Putamen (tissue), 1 donor: ENCODE measurements around the gene GDPD3.
"Not testable (repeated sequence)": the region's sequence is repeated elsewhere in the genome, so short reads cannot be mapped to it uniquely, and the experiment has no call there.

Experiments used
- DNase-seq: peaks from one replicate; pipeline ENCODE4 v3.0.0-alpha.2; 2016; ENCODE audit warnings: low spot score

GDPD3 gene

DNA sequence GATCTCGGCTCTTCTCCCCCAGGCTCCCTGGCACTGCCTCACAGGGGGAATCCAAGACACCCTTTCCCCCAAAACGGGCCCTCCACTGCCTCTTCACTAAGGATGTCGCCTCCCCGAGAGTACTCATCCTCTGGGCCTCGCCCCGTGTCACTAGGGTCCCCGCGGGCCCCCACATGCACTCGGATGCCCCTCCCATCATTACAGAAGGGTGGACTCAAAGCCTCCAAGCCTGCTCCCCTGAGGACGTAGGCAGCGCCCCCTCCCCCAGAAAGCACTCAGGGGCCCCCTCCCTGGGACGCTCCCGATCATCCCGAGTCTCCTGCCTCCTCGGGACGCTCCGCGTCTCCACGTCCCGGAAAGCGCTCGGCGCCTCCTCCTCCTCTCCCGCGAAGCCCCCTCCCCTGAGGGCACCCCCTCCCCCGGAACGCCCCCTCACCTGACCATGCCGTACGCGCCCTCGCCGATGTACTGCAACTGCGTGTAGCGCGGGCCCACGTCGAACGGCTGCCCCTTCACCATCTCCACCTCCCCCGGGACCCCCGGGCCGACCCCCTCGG lies 9.3 kb upstream of the GDPD3 start:
- DNase-seq, result no peak

DNA sequence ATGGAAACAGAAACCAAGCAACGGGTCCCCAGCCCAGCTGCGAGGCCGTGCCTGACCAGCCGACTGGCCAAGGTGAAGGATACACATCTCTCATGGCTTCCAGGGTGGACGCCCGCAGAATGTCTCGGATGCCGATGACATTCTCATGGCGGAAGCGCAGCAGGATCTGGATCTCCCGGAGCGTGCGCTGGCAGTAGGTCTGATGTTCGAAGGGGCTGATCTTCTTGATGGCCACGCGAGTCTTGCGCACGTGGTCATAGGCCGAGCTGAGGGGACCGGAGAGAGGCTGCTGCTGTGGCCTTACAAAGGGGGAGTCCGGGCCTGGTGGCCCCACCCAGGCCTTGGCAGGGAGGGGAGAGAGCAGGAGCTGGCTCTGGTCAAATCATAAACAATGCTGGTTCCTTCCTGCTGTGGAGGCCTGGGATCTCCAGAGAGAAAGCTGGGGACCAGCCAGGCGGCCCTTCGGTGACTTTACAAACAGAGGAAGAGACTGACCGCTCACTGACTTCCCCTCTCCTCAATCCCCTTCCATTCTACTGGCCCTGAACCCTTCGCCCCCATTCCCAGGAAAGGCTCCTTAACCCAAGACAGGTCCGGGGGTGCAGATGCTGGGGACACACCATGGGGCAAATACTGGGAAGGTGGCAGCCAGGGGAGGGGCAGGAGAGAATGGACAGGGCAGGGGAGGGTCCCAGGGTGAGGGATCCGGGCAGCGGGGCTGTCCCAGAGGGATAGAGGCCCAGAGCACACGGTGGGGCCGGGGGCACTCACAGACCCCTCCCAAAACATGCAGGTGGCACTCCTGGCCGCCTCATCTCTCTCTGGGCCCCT lies 8.6 kb upstream of the GDPD3 start:
- DNase-seq, result no peak

DNA sequence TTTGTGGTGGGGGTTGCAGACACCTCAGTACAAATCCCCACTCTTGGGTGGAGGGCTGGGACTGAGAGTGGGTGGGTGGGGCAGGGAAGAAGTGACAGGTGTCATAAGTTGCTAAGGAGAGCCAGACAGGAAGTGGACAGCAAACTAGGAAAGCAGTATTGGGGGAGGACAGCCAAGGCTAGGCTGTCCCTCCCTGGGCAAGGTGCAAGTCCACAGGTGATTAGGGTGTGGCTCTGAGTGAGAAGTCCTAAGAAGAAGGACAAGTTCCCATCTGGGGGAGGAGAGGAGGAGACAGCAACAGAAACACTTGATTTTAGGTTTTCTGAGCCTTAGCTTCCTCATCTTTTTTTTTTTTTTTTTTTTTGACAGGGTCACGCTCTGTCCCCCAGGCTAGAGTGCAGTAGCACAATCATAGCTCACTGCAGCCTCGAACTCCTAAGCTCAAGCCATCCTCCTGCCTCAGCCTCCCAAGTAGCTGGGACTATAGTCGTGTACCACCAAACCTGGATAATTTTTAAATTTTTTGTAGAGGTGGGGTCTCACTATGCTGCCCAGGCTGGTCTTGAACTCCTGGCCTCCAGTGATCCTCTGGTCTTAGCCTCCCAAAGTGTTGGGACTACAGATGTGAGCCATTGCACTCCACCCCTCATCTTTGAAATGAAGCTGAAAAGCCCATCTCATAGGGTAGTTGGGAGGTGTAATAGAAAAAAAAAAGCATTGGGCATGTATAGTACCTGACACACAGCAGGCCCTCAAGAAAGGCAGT lies 7.2 kb upstream of the GDPD3 start:
- no peak for DNase-seq

DNA sequence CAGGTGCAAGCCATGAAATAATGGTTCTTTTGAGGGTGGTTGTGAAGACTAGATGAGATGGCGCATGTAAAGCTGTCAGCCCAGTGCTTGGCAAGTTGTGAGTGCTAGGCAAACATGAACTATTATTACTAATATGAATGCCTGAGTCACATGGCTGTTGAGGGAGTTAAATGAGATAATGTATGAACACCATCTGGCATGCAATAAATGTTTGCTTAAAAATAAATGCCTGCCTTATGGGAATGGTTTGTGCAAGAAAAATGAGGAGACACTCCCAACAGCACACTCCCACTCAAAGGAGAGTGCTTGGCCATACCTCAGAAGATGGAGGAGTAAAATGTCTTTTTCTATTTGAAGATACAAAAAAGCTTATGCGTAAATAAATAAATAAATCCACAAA lies 6.1 kb upstream of the GDPD3 start:
- no peak for DNase-seq

DNA sequence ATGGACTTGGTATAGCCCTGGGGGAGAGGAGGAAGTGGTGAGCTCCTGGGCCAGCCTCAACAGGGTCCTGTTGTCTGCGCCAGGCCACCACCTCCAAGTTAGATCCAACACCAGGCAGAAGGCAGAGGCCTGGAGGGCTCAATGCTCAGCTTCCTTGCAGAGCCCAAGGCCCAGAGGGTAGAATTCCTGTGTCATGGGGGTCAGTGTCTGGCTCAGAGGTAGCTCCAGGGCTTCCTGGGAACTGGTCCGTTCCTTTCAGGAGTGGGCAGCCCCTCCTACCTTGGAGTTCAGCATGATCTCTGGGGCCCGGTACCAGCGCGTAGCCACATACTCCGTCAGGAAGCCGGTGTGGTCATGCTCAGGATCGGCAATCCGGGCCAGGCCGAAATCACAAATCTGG lies 4.4 kb upstream of the GDPD3 start:
- DNase-seq, result no peak

DNA sequence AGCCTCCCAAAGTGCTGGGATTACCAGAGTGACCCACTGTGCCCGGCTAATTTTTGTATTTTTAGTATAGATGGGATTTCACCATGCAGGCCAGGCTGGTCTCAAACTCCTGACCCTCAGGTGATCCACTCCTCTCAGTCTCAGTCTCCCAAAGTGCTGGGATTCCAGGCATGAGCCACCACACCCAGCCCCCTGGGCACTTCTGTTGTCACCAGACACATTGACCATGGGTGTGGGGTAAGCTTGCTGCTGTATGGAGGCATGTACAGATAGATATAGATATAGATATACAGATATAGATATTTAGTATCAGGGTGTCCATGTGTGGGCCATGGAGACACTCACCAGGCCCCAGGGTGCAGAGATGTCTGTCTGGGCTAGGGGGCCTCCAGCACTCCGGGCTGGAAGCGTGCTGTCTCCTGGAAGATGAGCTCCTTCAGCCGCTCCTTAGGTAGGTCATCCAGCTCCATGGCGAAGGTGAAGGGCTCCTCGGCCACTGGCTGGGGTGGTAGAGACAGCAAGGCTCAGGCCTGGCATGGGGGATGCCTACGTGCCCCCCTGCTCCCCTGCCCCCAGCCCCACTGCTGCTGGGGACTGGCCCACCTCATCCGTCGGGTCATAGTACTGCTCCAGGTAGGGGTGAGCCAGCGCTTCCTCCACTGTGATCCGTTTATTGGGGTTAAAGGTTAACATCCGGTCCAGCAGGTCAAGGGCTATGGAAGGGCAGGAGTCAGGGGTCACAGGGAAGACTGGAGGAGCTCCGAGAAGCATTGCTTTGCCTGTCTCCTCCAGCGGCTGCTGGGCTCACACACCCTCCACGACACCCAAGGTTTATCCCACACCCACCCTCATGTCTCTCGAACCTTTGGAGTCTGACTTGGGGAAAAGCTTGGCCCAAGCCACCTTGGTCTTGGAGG lies 3.2 kb upstream of the GDPD3 start:
- DNase-seq, result no peak

DNA sequence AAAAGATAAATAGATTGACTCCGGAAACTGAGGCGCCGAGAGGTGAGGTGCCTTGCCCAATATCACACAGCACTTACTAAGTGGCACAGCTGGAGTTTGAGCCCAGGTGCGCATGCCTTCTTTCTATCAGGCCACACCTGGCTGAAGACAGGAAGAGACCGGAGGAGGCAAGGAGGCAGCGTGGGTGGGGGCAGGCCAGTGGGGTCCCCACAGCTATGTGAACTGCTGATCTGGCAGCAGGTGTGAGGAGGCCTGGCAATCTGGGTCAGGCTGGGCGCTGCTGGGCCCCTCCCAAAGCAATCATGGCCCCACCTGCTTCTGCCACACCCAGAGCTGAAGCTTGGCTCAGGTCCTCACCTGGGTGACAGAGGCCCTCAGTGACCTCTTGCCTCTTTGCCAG lies 1.9 kb upstream of the GDPD3 start:
- no peak for DNase-seq

DNA sequence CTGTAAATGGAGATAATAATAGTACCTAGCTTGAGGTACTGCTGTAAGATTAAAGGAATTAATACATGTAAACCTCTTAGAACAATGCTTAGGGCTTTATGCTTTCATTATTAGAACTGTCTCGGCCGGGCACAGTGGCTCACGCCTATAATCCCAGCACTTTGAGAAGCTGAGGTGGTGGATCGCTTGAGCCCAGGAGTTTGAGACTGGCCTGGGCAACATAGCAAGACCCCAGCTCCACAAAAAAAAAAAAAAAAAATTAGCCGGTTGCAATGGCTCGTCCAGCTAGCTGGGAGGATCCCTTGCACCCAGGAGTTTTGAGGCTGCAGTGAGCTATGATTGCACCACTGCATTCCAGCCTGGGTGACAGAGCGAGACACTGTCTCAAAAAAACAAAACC lies 1.5 kb upstream of the GDPD3 start:
- DNase-seq, result not testable (repeated sequence)

DNA sequence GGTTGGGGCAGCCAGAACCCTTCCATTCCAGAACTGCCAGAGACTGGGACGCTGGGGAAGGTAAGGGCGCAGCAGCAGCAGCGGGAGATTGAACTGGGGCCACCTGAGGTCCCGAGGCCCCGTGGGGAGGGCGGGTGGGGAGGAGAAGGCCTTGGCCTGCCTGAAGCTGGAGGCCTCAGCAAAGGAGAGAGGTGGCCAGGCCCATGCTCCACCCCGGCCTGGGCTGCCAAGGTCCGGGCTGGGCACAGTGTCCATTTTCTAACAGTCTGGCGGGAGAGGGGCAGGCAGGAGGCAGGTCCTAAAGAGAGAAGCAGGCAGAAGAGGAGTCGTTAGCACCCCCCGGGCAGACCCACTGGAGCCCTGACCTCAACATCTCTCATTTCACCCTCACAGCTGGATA lies 1.1 kb upstream of the GDPD3 start:
- no peak for DNase-seq

DNA sequence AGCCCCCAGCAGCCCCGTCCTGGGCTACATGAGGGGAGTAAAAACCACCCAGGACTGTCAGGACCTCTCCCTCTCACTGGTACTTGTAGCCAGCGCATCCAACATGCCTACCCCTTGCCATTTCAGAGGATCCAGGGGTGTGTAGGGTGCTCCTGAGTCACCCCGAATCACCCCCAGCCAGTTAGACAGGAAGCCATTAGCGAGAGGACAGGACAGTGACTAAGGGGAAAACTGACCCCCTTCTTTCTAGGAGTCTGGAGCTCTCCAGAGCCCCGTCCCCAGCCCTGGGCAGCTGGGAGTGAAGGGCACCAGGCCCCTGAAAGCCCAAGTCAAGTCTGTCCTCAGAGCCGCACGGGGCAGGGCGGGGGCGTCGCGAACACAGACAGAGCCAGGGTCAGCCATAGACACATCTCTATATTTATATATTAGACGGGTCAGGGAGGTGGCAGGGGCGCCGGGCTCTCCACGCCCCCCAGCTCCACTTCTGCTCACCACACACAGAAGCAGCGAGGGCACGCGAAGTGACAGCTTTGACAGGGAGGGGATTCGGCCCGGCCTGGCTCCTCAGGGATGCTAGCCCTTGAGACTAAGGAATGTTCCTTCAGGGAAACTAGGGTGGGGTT lies 485 bp upstream of the GDPD3 start:
- no peak for DNase-seq

DNA sequence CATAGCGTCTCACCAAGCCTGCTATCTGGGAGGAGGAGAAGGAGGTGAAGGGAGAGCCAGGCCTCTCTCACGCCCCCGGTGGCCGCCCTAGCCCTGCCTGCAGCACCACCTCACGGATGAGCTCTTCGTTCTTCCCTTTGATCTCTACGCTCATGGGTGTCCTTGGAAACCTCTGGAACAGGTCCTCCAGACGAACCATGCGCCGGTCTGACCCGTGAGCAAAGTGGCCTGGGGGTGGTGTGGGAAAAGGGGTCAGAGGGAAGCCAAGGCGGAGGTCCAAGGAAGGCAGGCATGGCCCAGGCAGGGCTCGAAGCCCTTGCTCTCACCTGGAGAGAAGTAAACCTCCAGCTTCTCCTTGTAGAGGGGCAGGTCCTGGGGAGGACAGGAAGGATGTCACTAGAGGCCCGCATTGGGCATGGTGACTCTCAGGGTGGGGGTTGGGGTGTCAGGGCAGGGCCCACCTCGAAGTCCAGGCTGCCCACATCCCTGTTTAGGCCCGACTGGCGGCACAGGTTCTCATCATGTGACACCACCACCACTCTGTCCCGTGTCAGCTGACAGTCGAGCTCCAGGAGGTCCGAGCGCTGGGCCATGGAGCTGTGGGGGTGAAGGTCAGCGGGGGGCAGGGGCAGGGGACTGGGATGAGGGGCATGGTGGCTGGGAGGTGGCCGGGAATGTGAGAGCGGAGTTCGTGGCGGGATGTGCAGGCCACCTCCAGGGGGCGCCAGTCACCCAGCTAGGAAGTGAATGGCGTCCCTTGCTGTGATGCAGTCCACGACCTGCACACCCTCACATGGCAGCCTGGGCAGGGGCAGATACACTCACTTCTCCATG lies 923 bp downstream of the GDPD3 start:
- DNase-seq, result no peak

DNA sequence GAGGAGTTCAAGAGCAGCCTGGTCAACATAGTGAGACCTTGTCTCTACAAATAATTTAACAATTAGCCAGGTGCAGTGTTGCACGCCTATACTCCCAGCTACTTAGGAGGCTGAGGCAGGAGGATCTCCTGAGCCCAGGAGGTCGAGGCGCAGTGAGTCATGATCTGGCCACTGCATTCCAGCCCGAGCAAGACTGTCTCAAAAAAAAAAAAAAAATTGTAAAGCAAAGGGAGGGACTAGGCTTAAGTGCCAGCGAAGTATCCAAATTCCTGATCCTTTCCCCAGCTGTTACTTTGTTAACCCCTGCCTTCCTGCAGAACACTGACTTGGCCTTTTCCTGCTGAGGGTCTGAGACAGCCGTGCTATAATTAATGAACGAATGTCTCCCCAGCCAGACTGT lies 2.7 kb downstream of the GDPD3 start:
- DNase-seq, result no peak

DNA sequence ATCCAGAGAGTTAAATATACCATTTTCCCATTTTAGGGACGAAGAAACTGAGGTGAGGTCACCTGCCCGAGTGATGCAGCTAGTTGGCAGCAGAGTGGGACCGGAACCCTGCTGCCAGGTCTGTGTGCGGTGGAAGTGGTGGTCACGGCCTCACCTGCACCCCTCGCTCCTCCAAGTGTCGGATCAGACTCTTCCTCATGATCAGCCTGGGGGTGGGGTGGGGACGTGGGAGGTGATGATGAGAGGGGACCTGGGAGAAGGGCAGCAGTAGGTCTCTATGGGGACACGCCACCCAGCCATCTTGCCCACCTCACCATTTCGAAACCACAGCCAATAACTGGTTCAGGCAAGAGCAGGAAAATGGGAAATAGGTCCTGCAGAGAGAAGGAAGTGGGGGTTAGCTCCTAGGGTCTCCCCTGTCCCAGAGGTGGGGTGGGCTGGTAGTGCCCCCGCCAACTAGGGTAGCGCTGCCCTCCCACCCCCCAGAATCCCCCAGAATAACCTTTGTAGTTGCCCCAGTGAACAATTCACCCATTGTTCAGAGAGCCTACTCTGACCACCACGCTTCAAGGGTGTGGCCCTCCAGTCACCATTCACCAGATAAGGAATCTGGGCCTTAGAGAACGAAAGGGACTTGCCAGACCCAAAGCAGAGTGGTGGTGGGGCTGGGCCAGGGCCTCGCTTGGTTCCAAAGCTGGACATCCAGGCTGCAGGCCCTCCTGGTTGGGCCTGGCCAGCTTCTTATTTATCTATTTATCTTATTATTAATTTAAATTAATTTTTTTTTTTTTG lies 5.1 kb downstream of the GDPD3 start:
- DNase-seq, result no peak

DNA sequence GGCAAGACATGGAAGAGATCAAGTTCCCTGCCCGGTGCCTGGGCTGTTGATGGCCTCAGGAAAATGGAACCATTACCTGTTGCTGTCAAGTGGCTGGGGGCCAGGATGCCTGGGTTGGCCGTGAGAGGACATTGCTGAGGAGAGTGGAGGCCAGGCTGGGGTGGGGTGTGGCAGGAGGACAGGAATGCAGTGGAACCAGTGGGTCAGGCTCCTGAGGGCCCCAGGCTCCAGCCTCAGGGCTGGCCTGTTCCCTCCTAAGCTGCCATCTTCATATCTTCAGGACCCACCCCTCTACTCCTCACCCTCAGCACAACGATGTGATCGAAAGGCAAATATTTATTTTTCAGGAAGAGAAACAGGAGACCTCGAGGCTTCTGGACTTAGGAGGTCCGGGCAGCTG lies 8.8 kb downstream of the GDPD3 start:
- no peak for DNase-seq

DNA sequence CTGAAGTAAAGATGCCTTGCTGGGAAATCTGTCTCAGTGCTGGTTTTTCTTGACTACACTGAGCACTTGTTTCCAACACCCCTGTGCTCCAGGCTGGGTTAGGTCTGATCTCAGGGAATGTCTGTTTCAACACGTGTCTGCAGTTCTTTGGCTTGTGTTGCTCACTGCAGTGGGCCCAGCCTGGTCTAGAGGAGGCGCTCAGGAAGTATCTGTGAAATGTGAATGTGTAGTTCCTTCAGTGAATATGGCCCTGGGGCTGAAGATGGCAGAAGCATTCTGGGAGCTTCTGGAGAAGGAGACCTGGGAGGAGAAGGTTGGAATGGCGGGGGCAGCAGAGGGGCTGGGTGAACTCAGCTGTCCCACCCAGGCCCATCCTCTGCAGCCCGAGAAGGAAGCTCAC lies 9.2 kb downstream of the GDPD3 start:
- DNase-seq, result no peak

DNA sequence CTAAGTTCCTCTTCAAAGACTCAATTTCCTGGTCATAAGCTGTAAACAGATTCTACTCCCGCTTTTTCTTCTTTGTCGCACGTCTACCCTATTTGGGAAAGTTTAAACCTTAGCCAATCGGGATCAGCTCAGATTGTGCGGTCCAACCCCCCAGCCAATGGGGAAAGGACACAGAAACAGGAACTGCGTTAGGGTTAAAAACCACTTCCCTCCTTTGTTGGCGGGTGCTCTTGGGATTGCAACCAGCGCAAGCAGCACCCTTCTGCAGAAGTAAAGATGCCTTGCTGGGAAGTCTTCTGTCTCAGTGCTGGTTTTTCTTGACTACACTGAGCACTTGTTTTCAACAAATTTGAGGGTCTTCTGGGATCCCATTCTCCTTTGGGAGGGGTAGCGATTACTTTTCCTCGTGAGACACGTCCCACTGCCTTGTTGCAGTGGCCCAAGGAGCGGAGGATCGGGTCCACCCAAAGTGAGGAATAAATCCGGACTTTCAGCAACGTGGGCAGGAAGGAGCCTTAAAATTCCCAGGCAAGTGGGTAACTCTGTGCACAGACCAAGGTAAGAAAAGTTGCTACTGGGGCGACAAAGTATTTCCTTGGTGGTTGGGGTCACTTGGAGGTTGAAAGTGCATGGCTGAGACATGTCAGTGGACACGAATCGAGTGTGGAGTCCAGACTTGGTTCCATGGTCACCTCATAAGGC lies 16.3 kb downstream of the GDPD3 start:
- no peak for DNase-seq

DNA sequence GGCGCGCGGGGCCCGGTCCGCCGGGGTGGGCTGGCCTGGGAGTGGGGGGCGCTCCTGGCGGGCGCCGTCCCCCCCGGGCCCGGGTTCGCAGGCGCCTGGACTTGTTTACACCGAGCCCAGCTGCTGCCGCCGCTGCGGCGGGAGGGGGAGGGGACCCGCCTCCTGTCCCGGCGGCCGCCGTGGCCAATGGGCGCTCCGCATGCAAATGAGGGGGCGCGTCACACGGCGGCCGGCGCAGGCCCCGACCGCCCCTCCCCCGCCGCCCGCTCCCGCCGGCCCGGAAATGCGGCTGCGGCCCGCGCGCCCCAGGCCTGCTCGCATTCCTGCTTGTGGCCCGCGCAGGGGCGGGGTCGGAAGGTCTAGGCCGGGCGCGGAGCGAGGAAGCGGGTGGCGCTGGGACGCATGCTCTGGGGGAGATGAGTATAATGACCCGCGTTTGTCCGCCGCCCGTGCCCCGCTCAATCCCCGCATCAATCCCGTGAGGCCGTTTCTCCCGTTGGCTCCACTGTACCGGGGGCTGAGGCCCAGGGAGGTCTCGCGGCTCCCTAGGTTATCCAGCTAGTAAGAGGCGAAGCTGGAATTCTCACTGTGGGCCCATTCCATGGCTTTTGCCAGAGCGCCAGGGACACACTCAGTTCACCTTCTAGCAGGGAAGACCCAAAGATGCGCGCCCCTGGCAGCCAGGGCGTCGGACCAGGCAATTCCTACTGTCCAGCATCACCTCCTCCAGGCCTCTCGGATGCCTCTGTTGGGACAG lies 17.1 kb downstream of the GDPD3 start, which contains the start of gene YPEL3:
Gene YPEL3 (minus strand): TSS at position 109 of the 757 bp plus-strand sequence. CDS start 731 bp downstream, outside the sequence.
- DNase-seq, result peak; percentile 91
